HCT116 (cell line): ENCODE data around the gene SAMD13.

Experiments used
- CBX3 ChIP-seq: IDR thresholded peaks from 2 replicates; pipeline ENCODE4 v1.6.1; 2012; ENCODE audit warnings: low read depth
- CTCF ChIP-seq, 3 experiments: fragments of 200-600 bp in 1 of 3; sonication (generic) in 1 of 3; IDR thresholded peaks in 2 of 3; conservative IDR thresholded peaks in 1 of 3; 2 replicates each; pipeline ENCODE4 v1.5.1; 2012 to 2017; ENCODE audit warnings: low read depth in 2 of 3, low read length in 2 of 3, antibody characterized with exemption in 1 of 3, borderline replicate concordance in 1 of 3, control low read depth in 1 of 3, mild to moderate bottlenecking in 1 of 3, mixed read lengths in 1 of 3, mixed run types in 1 of 3, moderate library complexity in 1 of 3; ENCODE audit not compliant: insufficient read depth in 1 of 3
- EZH2phosphoT487 ChIP-seq: fragments of 200-600 bp; IDR thresholded peaks from 2 replicates; pipeline ENCODE4 v1.6.1; 2018; ENCODE audit warnings: antibody characterized with exemption, borderline replicate concordance
- JUND ChIP-seq: IDR thresholded peaks from 2 replicates; pipeline ENCODE4 v1.6.1; 2012
- POLR2A ChIP-seq: IDR thresholded peaks from 2 replicates; pipeline ENCODE4 v1.7.0; 2011; ENCODE audit warnings: borderline replicate concordance; ENCODE audit not compliant: insufficient read depth, insufficient read length; ENCODE audit errors: extremely low read depth
- POLR2AphosphoS5 ChIP-seq: IDR thresholded peaks from 2 replicates; pipeline ENCODE4 v1.6.1; 2011; ENCODE audit warnings: mild to moderate bottlenecking, low read depth, low read length, moderate library complexity
- SRF ChIP-seq: IDR thresholded peaks from 2 replicates; pipeline ENCODE4 v1.6.1; 2012; ENCODE audit warnings: low read depth
- TF ChIP-seq, protein P1 (sequence below): IDR thresholded peaks from 2 replicates; pipeline ENCODE4 v1.6.1; 2011; ENCODE audit warnings: mild to moderate bottlenecking, low read length, moderate library complexity; ENCODE audit not compliant: insufficient replicate concordance; ENCODE audit errors: extremely low read depth

- TF ChIP-seq CTCF (IDR thresholded peaks at IDR 0.05 in 2 of 3, conservative IDR thresholded peaks at IDR 0.05 in 1 of 3; ENCODE audit: borderline replicate concordance in 1 of 3, insufficient read depth in 1 of 3, low read depth in 2 of 3, low read length in 2 of 3) (no peak), SRF (no peak), EZH2phosphoT487 (no peak), JUND (no peak), CBX3 (no peak; the same call in 1 of the 2 replicates), POLR2A (no peak), POLR2AphosphoS5 (no peak)
- TF ChIP-seq, protein P1, sequence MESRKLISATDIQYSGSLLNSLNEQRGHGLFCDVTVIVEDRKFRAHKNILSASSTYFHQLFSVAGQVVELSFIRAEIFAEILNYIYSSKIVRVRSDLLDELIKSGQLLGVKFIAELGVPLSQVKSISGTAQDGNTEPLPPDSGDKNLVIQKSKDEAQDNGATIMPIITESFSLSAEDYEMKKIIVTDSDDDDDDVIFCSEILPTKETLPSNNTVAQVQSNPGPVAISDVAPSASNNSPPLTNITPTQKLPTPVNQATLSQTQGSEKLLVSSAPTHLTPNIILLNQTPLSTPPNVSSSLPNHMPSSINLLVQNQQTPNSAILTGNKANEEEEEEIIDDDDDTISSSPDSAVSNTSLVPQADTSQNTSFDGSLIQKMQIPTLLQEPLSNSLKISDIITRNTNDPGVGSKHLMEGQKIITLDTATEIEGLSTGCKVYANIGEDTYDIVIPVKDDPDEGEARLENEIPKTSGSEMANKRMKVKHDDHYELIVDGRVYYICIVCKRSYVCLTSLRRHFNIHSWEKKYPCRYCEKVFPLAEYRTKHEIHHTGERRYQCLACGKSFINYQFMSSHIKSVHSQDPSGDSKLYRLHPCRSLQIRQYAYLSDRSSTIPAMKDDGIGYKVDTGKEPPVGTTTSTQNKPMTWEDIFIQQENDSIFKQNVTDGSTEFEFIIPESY, result no peak
These were observed 15.4 kb upstream of the SAMD13 start for GRCh38 chr1:84286071-84286470.
